Liver (tissue), 2 donors: ENCODE results near the gene CNTNAP1.

Source experiments
- CTCF ChIP-seq: fragments of 150-350 bp; IDR thresholded peaks from 2 replicates; pipeline ENCODE4 v1.5.1; 2017; ENCODE audit warnings: improper control_type of control experiment, low read depth, low read length; ENCODE audit not compliant: missing input control
- MAX ChIP-seq: IDR thresholded peaks from 2 replicates; pipeline ENCODE4 v1.6.1; 2016; ENCODE audit warnings: antibody characterized with exemption
- donor health status: healthy.

- TF ChIP-seq MAX, result no peak
- no peak for TF ChIP-seq CTCF
Observed at GRCh38 chr17:42690596-42690995, 8.3 kb downstream of the CNTNAP1 start.
